ENCODE measurements around the gene OTUD6A.

Gene OTUD6A, protein sequence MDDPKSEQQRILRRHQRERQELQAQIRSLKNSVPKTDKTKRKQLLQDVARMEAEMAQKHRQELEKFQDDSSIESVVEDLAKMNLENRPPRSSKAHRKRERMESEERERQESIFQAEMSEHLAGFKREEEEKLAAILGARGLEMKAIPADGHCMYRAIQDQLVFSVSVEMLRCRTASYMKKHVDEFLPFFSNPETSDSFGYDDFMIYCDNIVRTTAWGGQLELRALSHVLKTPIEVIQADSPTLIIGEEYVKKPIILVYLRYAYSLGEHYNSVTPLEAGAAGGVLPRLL

DNA sequence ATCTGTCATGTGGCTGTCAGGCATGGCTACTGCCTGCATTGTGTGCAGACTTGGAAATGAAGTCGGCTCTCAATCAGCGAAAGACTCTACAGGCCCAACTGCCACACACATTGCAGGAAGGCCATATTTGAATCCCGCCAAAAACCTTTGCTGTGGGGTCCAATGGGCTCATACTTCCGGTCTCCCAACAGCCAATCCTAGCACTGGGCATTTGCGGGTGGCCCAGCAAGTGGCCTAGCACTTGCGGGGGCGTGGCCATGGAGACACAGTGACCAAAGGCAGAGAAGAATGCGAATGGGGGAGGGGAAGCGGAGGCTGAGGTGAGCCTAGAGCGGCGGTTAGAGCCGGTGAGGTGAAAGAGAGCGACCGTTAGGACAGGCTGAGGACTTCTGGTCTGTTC lies at the start of gene OTUD6A:
TSS of gene OTUD6A (plus strand) at position 382 of the 400 bp plus-strand sequence. CDS start 68 bp downstream, outside the sequence.
- Histone ChIP-seq H3K4me3 (ENCODE audit: low read depth in 1 of 2, low read length in 2 of 2) (no peak within 1 kb of the TSS), H3K9me3 (ENCODE audit: low read length) (no peaks in the 10 kb centered on the region), H3K4me1 (ENCODE audit: insufficient read depth, low read length) (no peaks in the 10 kb centered on the region), H3K9ac (ENCODE audit: low read length) (no peak within 1 kb of the TSS), H3K36me3 (ENCODE audit: insufficient read depth, low read length) (no peaks in the 10 kb centered on the region), H3K27me3 (ENCODE audit: control insufficient read depth in 1 of 2, insufficient read depth in 2 of 2, low read length in 2 of 2) (peaks cover 0 to 19% of the 10 kb centered on the region in 2 donors), H3K27ac (ENCODE audit: low read depth, low read length) (no peak within 1 kb of the TSS)

DNA sequence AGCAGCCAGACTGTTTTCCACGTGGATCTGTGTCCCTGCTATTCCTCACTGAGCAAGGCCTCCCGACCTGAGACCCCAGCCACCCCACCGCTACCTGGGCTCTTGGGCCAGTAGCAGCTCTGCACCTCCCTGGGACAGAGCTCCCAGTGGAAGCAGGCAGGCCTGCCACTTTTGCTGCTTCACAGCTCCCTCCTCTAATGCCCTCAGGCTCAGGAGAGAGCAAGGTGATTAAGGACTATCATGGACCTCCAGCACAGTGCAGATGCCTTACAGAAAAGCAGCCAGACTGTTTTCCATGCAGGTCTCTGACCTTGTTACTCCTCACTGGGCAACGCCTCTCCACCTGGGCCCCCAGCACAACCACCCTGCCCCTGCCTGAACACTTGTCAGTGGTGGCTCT lies 49.5 kb upstream of the OTUD6A start:
- no peaks in the 10 kb centered on the region for H3K4me1 ChIP-seq (ENCODE audit: insufficient read depth, low read length)
- no peaks in the 10 kb centered on the region for H3K36me3 ChIP-seq (ENCODE audit: insufficient read depth, low read length)
- H3K27ac ChIP-seq (ENCODE audit: low read depth, low read length): no peak overlapping the region
- H3K27me3 ChIP-seq (ENCODE audit: control insufficient read depth in 1 of 2, insufficient read depth in 2 of 2, low read length in 2 of 2): peaks cover 0 to 15% of the 10 kb centered on the region in 2 donors
- H3K4me3 ChIP-seq (ENCODE audit: low read depth in 1 of 2, low read length in 2 of 2): no peak overlapping the region
- H3K9ac ChIP-seq (ENCODE audit: low read length): no peak overlapping the region
- H3K9me3 ChIP-seq (ENCODE audit: low read length): no peaks in the 10 kb centered on the region

DNA sequence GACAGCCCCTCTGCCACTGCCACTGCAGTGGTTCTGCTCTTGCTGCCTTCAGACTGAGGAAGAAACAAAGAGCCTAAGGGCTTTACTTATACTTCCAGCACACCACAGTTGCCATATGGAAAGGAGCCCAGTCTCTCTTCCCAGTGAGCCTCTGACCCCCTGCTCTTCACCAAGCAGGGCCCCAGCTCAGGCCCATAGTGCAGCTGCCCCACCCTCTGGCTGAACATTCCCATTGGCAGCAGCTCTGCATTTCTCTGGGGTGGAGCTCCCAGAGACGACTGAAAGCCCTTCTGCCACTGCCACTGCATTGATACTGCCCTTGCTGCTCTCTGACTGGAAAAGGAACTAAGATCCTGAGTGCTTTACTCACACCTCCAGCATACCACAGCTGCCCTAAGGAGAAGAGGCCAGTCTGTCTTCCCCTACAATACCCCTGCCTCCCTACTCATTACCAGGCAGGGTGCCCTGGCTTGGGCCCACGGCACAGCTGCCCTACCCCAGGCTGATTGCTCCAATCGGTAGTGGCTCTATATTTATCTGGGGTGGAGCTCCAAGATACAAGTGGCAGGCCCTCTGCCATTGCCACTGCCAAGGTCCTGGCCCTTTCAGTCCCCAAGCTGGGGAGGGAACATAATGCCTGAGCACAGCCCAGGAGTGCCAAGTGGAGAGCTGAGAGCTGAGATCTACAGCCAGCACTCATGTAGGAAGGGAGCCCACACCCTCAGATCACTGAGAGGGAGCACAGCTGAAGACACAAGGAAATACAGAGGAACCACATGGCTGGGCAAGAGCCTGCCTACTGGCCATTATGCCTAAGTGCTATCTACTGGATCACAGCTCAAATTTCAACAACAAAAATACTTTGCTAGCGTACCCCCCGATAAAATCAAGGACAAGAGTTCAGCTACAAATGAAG lies 48.5 kb upstream of the OTUD6A start:
- H3K36me3 ChIP-seq (ENCODE audit: insufficient read depth, low read length): no peaks in the 10 kb centered on the region
- H3K27ac ChIP-seq (ENCODE audit: low read depth, low read length): no peak overlapping the region
- no peak overlapping the region for H3K9ac ChIP-seq (ENCODE audit: low read length)
- H3K4me3 ChIP-seq (ENCODE audit: low read depth in 1 of 2, low read length in 2 of 2): no peak overlapping the region
- H3K4me1 ChIP-seq (ENCODE audit: insufficient read depth, low read length): no peaks in the 10 kb centered on the region
- H3K27me3 ChIP-seq (ENCODE audit: control insufficient read depth in 1 of 2, insufficient read depth in 2 of 2, low read length in 2 of 2): peaks cover 0 to 15% of the 10 kb centered on the region in 2 donors
- no peaks in the 10 kb centered on the region for H3K9me3 ChIP-seq (ENCODE audit: low read length)

DNA sequence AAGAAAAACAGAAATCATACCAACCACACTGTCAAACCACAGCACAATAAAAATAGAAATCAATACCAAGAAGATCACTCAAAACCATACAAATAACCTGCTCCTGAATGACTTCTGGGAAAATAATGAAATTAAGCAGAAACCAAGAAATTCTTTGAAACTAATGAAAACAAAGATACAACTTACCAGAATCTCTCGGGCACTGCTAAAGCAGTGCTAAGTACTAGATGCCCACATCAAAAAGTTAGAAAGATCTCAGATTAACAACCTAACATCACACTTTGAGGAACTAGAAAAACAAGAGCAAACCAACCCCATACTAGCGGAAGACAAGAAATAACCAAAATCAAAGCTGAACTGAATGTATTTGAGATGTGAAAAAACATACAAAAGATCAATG lies 45.7 kb upstream of the OTUD6A start:
- Histone ChIP-seq H3K27me3 (ENCODE audit: control insufficient read depth in 1 of 2, insufficient read depth in 2 of 2, low read length in 2 of 2) (peaks cover 0 to 15% of the 10 kb centered on the region in 2 donors), H3K9me3 (ENCODE audit: low read length) (no peaks in the 10 kb centered on the region), H3K9ac (ENCODE audit: low read length) (no peak overlapping the region), H3K27ac (ENCODE audit: low read depth, low read length) (no peak overlapping the region), H3K4me3 (ENCODE audit: low read depth in 1 of 2, low read length in 2 of 2) (no peak overlapping the region), H3K36me3 (ENCODE audit: insufficient read depth, low read length) (no peaks in the 10 kb centered on the region), H3K4me1 (ENCODE audit: insufficient read depth, low read length) (no peaks in the 10 kb centered on the region)

DNA sequence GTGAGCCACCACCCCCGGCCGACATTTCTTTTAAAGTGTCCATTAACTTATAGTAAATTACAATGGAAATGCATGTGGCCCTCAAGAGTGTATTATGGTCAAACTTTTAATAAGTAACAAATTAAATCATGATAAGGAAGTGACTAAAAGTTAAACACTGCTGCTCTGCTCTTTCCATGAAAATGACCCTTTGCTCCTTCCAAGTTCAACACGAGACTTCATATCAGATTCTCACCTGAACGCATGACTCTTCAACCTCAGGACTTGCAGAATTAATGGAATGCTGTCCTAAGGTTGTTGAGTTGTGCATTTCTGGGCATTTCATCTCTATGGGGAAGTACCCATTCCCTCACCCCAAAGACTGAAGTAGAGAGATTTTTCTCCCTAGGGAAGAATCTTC lies 39.6 kb upstream of the OTUD6A start:
- Histone ChIP-seq H3K4me1 (ENCODE audit: insufficient read depth, low read length) (no peaks in the 10 kb centered on the region), H3K36me3 (ENCODE audit: insufficient read depth, low read length) (no peaks in the 10 kb centered on the region), H3K27me3 (ENCODE audit: control insufficient read depth in 1 of 2, insufficient read depth in 2 of 2, low read length in 2 of 2) (no peaks in the 10 kb centered on the region), H3K9ac (ENCODE audit: low read length) (no peak overlapping the region), H3K27ac (ENCODE audit: low read depth, low read length) (no peak overlapping the region), H3K9me3 (ENCODE audit: low read length) (no peaks in the 10 kb centered on the region), H3K4me3 (ENCODE audit: low read depth in 1 of 2, low read length in 2 of 2) (no peak overlapping the region)

DNA sequence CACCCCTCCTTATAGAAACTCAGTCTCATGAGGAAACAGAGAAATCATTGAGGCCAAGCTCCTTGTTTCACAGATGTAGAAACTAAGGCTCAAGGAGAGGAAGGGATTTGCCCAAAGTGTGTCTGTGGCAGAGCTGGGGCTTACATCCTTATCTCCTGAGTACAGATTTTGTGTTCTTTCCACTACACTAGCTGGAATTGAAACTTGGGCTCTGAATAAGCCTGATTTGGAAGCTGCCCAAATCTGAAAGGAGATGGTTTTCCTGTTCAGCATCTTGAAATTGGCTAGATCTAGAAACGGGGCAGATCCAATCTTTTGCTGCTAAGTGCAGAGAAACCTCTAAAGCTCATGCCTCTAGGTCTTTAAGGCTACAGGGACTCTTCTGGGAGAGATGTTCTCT lies 36.8 kb upstream of the OTUD6A start:
- no peak overlapping the region for H3K9ac ChIP-seq (ENCODE audit: low read length)
- no peak overlapping the region for H3K27ac ChIP-seq (ENCODE audit: low read depth, low read length)
- H3K4me1 ChIP-seq (ENCODE audit: insufficient read depth, low read length): no peaks in the 10 kb centered on the region
- no peak overlapping the region for H3K4me3 ChIP-seq (ENCODE audit: low read depth in 1 of 2, low read length in 2 of 2)
- no peaks in the 10 kb centered on the region for H3K9me3 ChIP-seq (ENCODE audit: low read length)
- no peaks in the 10 kb centered on the region for H3K36me3 ChIP-seq (ENCODE audit: insufficient read depth, low read length)
- H3K27me3 ChIP-seq (ENCODE audit: control insufficient read depth in 1 of 2, insufficient read depth in 2 of 2, low read length in 2 of 2): peaks cover 0 to 14% of the 10 kb centered on the region in 2 donors

DNA sequence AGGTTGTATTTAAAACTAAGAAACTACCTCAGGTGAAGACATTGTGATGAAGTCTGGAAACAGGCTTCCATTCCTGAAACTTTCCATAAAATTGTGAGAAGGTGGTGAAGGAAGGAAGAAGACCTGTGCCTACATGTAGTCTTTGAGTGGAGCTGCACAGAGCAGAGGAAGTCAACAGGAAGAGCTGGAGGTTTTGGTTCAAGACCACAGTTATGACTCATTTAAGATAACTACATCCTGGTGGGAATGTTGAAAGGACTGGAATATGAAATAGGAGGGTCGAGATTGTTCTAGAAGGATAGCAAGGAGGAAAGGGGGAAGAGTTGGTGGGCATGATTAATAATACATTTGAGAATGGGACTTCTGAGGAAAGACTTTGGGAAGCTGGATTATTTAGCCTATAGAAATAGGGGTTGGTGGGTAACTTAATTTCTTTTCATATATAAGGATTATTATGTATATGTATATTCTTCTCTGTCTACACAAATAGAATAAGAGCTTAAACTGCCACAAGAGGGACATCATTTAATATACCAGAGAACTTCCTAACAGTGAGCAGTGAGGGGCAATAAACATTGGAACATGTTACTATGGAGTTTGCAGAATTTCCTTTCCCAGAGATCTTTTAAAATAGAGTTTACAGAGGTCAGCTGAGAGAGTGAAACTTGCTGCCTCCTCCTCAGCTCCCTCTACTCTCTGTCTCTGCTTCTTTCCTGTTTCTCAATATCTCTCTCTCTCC lies 36.0 kb upstream of the OTUD6A start:
- Histone ChIP-seq H3K4me1 (ENCODE audit: insufficient read depth, low read length) (no peaks in the 10 kb centered on the region), H3K4me3 (ENCODE audit: low read depth in 1 of 2, low read length in 2 of 2) (no peak overlapping the region), H3K9ac (ENCODE audit: low read length) (no peak overlapping the region), H3K27me3 (ENCODE audit: control insufficient read depth in 1 of 2, insufficient read depth in 2 of 2, low read length in 2 of 2) (peaks cover 0 to 15% of the 10 kb centered on the region in 2 donors), H3K9me3 (ENCODE audit: low read length) (no peaks in the 10 kb centered on the region), H3K36me3 (ENCODE audit: insufficient read depth, low read length) (no peaks in the 10 kb centered on the region), H3K27ac (ENCODE audit: low read depth, low read length) (no peak overlapping the region)

DNA sequence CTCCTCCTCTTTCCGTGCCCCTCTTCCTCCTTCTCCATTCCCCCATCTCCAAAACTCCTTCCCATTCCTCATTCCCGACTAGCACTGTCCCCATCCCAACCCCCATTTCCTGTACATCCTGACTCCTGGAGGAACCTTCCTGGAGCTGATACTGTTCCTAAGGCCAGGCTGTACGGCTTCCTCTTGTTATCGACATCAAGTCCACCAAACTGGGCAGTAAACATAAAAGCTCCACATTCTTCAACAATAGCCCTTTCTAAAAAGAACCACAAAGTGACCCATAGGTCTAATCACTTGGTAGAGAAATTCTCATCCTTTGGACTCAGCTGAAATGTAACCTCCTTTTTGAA lies 35.4 kb upstream of the OTUD6A start:
- Histone ChIP-seq H3K36me3 (ENCODE audit: insufficient read depth, low read length) (no peaks in the 10 kb centered on the region), H3K27me3 (ENCODE audit: control insufficient read depth in 1 of 2, insufficient read depth in 2 of 2, low read length in 2 of 2) (peaks cover 0 to 15% of the 10 kb centered on the region in 2 donors), H3K4me3 (ENCODE audit: low read depth in 1 of 2, low read length in 2 of 2) (no peak overlapping the region), H3K9me3 (ENCODE audit: low read length) (no peaks in the 10 kb centered on the region), H3K27ac (ENCODE audit: low read depth, low read length) (no peak overlapping the region), H3K9ac (ENCODE audit: low read length) (no peak overlapping the region), H3K4me1 (ENCODE audit: insufficient read depth, low read length) (no peaks in the 10 kb centered on the region)

DNA sequence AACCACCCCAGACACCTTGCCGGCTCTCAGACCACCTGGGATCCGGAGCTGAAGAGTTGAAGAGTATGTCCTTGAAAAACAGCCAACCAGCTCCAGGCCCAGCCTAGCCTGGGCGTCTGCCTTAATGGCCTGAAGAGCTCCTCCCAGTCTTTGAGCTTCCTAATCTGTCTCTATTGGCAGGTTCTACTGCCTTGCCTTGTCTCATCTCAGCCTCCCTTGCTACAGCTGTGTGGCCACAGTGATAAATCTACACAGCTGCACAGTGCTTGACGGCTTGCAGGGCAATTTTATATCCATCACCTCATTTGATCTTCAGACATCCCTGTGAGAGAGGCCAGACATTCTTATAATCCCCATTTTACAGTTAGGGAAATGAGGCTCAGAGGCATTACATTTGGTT lies 32.4 kb upstream of the OTUD6A start:
- peaks cover 0 to 32% of the 10 kb centered on the region in 2 donors for H3K27me3 ChIP-seq (ENCODE audit: control insufficient read depth in 1 of 2, insufficient read depth in 2 of 2, low read length in 2 of 2)
- H3K9me3 ChIP-seq (ENCODE audit: low read length): no peaks in the 10 kb centered on the region
- no peak overlapping the region for H3K4me3 ChIP-seq (ENCODE audit: low read depth in 1 of 2, low read length in 2 of 2)
- H3K27ac ChIP-seq (ENCODE audit: low read depth, low read length): no peak overlapping the region
- H3K36me3 ChIP-seq (ENCODE audit: insufficient read depth, low read length): no peaks in the 10 kb centered on the region
- H3K4me1 ChIP-seq (ENCODE audit: insufficient read depth, low read length): no peaks in the 10 kb centered on the region
- H3K9ac ChIP-seq (ENCODE audit: low read length): no peak overlapping the region

DNA sequence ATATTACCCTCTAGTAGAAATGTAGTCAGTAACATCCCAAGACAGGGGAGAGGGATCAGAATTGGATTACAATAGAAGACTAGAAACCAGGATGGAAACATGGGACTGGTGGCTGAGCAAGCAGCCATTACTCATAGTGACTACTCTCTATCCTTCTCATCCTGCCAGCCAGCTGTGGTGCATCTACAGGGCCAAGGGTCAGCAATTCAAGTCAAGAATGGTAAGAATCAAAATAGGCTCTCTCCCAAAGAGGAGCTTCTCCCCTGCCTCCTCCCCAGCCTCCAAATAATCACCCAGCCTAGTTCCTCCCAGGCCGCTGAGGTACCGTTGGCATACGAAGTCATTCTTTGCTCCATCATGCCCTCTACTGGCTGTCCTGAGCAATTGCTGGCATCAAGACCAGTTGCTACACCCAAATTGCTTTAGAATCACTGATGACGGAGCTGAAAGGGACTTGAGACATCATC lies 31.9 kb upstream of the OTUD6A start:
- no peak overlapping the region for H3K27ac ChIP-seq (ENCODE audit: low read depth, low read length)
- no peak overlapping the region for H3K9ac ChIP-seq (ENCODE audit: low read length)
- no peaks in the 10 kb centered on the region for H3K4me1 ChIP-seq (ENCODE audit: insufficient read depth, low read length)
- H3K4me3 ChIP-seq (ENCODE audit: low read depth in 1 of 2, low read length in 2 of 2): no peak overlapping the region
- H3K27me3 ChIP-seq (ENCODE audit: control insufficient read depth in 1 of 2, insufficient read depth in 2 of 2, low read length in 2 of 2): peaks cover 0 to 32% of the 10 kb centered on the region in 2 donors
- H3K36me3 ChIP-seq (ENCODE audit: insufficient read depth, low read length): no peaks in the 10 kb centered on the region
- H3K9me3 ChIP-seq (ENCODE audit: low read length): no peaks in the 10 kb centered on the region

DNA sequence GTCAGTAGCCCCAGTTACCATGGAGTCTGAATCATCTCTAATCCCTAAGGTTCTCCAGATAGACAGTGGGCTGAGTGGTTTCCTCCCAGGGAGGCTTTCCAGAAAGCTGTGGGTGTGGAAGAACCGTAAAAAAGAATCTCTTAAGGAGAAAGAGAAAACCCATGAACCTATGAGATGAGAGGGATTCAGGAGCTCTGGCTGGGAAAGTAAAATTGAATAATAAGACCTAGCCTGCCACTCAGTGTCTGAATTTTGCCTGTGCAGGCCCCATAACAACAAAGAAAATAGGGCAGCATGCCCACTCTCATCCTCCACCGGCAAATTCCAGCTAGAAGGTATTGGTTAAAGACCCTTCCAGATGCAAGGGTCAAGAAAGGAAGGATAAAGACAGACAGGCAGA lies 29.5 kb upstream of the OTUD6A start:
- H3K27ac ChIP-seq (ENCODE audit: low read depth, low read length): no peak overlapping the region
- no peaks in the 10 kb centered on the region for H3K9me3 ChIP-seq (ENCODE audit: low read length)
- H3K4me1 ChIP-seq (ENCODE audit: insufficient read depth, low read length): no peaks in the 10 kb centered on the region
- H3K4me3 ChIP-seq (ENCODE audit: low read depth in 1 of 2, low read length in 2 of 2): no peak overlapping the region
- no peaks in the 10 kb centered on the region for H3K36me3 ChIP-seq (ENCODE audit: insufficient read depth, low read length)
- H3K9ac ChIP-seq (ENCODE audit: low read length): no peak overlapping the region
- H3K27me3 ChIP-seq (ENCODE audit: control insufficient read depth in 1 of 2, insufficient read depth in 2 of 2, low read length in 2 of 2): peaks cover 0 to 32% of the 10 kb centered on the region in 2 donors
